Mucosa of gallbladder (tissue), 1 donor: ENCODE measurements around the gene GNL2. TPM values are rescaled to one million over a fixed set of nuclear protein-coding genes. Genes with fewer than 3 reads are reported as not detected.

Experiments
- total RNA-seq: library from RNA; stranded (reverse); gene quantifications from one replicate; pipeline ENCODE4 v1.2.1, GENCODE V29; 2021
- donor health status: DM: no; HTN: no; CAD: no.

GNL2 gene
- total RNA-seq, 1 donor from 2014 or later, result 25.6 TPM

Other genes with a start within 250 kb of the GNL2 start
- gene ZC3H12A, start 121.4 kb downstream of the GNL2 start, total RNA-seq, result 17.6 TPM
- 74.2 TPM for gene MEAF6, start 81.2 kb downstream of the GNL2 start, total RNA-seq
- 16.3 TPM for gene SNIP1, start 41.6 kb downstream of the GNL2 start, total RNA-seq
- 45.3 TPM for gene DNALI1, start 39.0 kb downstream of the GNL2 start, total RNA-seq
- gene RSPO1, start 39.0 kb upstream of the GNL2 start, total RNA-seq, result 6.0 TPM
- 2.5 TPM for gene CDCA8, start 96.6 kb upstream of the GNL2 start, total RNA-seq
- 8.5 TPM for gene EPHA10, start 169.2 kb upstream of the GNL2 start, total RNA-seq
- gene MANEAL, start 197.9 kb upstream of the GNL2 start, total RNA-seq, result 6.9 TPM
- 69.6 TPM for gene C1orf122, start 211.9 kb upstream of the GNL2 start, total RNA-seq
- gene YRDC, start 212.3 kb upstream of the GNL2 start, total RNA-seq, result 11.5 TPM